Fibroblast of skin of right quadriceps (primary cell): ENCODE measurements around the gene ZNHIT2.
A peak's percentile ranks its signal among the peaks of the same experiment; 100 is the strongest.
"Not testable (repeated sequence)": the region's sequence is repeated elsewhere in the genome, so short reads cannot be mapped to it uniquely, and the experiment has no call there.

ENCODE experiments used
- DNase-seq: peaks from one replicate; pipeline ENCODE4 v3.0.0-alpha.2; 2013

ZNHIT2 gene

GRCh38 chr11:65117206-65118096, at the start of gene ZNHIT2:
Gene ZNHIT2 (minus strand): TSS chr11:65117701. CDS start chr11:65117653, 48 bp downstream.
- DNase-seq: peak; percentile 99

GRCh38 chr11:65166893-65167292, 49.4 kb upstream of the ZNHIT2 start:
- no peak for DNase-seq

GRCh38 chr11:65165410-65166317, 48.2 kb upstream of the ZNHIT2 start:
- DNase-seq: no peak

GRCh38 chr11:65163684-65164083, 46.2 kb upstream of the ZNHIT2 start:
- no peak for DNase-seq

- DNase-seq: no peak
Observed at GRCh38 chr11:65160643-65161042, 43.1 kb upstream of the ZNHIT2 start.

GRCh38 chr11:65159012-65159411, 41.5 kb upstream of the ZNHIT2 start:
- no peak for DNase-seq

- DNase-seq: no peak
Observed at GRCh38 chr11:65157336-65157735, 39.8 kb upstream of the ZNHIT2 start.

- no peak for DNase-seq
Observed at GRCh38 chr11:65156926-65157325, 39.4 kb upstream of the ZNHIT2 start.

GRCh38 chr11:65156256-65156655, 38.8 kb upstream of the ZNHIT2 start:
- DNase-seq: no peak

- DNase-seq: no peak
Observed at GRCh38 chr11:65152122-65152521, 34.6 kb upstream of the ZNHIT2 start.

- DNase-seq: no peak
Observed at GRCh38 chr11:65151331-65151899, 33.9 kb upstream of the ZNHIT2 start.

- peak; percentile 85 for DNase-seq
Observed at GRCh38 chr11:65150509-65151299, 33.2 kb upstream of the ZNHIT2 start.

- not testable (repeated sequence) for DNase-seq
Observed at GRCh38 chr11:65150131-65150508, 32.6 kb upstream of the ZNHIT2 start.

- DNase-seq: no peak
Observed at GRCh38 chr11:65148657-65149056, 31.2 kb upstream of the ZNHIT2 start.

GRCh38 chr11:65147352-65148075, 30.0 kb upstream of the ZNHIT2 start:
- DNase-seq: no peak

- no peak for DNase-seq
Observed at GRCh38 chr11:65141896-65142494, 24.5 kb upstream of the ZNHIT2 start.

- DNase-seq: no peak
Observed at GRCh38 chr11:65136515-65137096, 19.1 kb upstream of the ZNHIT2 start.

GRCh38 chr11:65135633-65136145, 18.2 kb upstream of the ZNHIT2 start:
- DNase-seq: no peak

- DNase-seq: peak; percentile 97
Observed at GRCh38 chr11:65134952-65135632, 17.6 kb upstream of the ZNHIT2 start.
